HK-2 (cell line): ENCODE data around the gene PTPN7.
"Not testable (repeated sequence)": the region's sequence is repeated elsewhere in the genome, so short reads cannot be mapped to it uniquely, and the experiment has no call there.

Source experiments
- DNase-seq: peaks from one replicate; pipeline ENCODE4 v3.0.0-alpha.2; 2018; ENCODE audit not compliant: unreplicated experiment

PTPN7 gene

GRCh38 chr1:202130816-202131522, 29.4 kb downstream of the PTPN7 start:
- DNase-seq = no peak

DNA sequence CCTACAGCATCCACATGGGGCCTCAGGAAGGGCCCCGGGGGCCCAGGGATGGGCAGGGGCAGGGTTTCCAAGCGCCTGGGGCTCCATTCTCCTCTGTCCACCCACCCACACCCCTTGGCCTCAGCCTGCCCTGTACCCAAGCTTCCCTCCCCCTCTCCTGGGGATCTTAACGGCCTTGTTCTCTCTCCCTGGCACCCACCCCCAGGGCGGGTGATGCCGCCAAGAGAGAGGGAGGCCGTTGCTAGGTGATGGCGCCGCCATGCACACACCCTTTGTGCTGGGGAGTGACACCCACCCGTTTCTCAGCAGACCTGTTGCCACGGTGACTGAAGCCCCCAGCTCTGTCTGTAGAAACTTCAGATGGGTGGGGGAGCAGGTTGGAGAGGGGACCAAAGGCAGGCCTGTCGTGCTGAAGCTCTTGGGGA, 30.1 kb downstream of the PTPN7 start:
- no peak for DNase-seq

- DNase-seq = no peak
Observed at GRCh38 chr1:202129453-202130296, 30.7 kb downstream of the PTPN7 start.

DNA sequence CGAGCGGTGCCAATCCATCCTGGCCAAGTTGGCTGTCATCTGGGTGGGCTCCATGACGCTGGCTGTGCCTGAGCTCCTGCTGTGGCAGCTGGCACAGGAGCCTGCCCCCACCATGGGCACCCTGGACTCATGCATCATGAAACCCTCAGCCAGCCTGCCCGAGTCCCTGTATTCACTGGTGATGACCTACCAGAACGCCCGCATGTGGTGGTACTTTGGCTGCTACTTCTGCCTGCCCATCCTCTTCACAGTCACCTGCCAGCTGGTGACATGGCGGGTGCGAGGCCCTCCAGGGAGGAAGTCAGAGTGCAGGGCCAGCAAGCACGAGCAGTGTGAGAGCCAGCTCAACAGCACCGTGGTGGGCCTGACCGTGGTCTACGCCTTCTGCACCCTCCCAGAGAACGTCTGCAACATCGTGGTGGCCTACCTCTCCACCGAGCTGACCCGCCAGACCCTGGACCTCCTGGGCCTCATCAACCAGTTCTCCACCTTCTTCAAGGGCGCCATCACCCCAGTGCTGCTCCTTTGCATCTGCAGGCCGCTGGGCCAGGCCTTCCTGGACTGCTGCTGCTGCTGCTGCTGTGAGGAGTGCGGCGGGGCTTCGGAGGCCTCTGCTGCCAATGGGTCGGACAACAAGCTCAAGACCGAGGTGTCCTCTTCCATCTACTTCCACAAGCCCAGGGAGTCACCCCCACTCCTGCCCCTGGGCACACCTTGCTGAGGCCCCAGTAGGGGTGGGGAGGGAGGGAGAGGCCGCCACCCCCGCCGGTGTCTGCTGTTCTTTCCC, 32.4 kb downstream of the PTPN7 start:
- no peak for DNase-seq

- DNase-seq = no peak
Observed at GRCh38 chr1:202127061-202127460, 33.3 kb downstream of the PTPN7 start.

- DNase-seq = no peak
Observed at GRCh38 chr1:202126426-202126825, 34.0 kb downstream of the PTPN7 start.

GRCh38 chr1:202125611-202126010, 34.8 kb downstream of the PTPN7 start:
- no peak for DNase-seq

DNA sequence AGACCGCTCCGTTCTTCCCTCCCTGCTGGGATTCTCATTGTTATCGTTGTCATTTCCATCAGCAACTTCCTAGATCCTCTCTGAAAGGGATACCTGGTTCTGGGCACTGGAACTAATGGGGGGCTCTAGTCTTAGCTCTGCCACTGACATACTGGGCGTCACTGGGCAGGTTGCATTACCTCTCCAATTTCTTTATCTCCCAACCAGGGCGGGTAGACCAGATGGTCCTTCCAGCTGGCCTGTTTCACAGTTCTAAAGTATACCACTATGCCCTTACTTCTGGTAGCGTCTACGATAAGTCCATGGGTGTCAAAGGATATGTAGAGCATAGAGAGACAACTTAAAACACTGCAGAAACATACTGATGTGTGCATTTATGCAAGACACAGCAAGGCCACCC, 36.3 kb downstream of the PTPN7 start:
- DNase-seq = no peak

DNA sequence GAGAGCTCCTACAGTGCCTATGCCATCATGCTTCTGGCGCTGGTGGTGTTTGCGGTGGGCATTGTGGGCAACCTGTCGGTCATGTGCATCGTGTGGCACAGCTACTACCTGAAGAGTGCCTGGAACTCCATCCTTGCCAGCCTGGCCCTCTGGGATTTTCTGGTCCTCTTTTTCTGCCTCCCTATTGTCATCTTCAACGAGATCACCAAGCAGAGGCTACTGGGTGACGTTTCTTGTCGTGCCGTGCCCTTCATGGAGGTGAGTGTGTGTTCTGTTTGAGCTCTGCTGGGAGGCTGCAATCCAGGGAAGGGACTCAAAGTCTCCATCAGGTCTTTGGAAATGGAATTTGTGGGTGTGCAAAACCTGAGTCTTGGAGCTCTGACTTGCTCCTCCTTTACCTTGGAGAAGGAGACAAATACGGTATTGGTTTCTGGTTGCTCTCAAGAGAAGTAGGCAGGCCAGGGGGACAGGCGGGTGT, 37.0 kb downstream of the PTPN7 start:
- DNase-seq = no peak

GRCh38 chr1:202122639-202123335, 37.6 kb downstream of the PTPN7 start, which contains the start of gene GPR37L1:
GPR37L1 (plus strand) TSS chr1:202122917; CDS start chr1:202122964, 47 bp downstream.
- peak; percentile 83 for DNase-seq

GRCh38 chr1:202121006-202121405, 39.4 kb downstream of the PTPN7 start:
- DNase-seq = no peak

DNA sequence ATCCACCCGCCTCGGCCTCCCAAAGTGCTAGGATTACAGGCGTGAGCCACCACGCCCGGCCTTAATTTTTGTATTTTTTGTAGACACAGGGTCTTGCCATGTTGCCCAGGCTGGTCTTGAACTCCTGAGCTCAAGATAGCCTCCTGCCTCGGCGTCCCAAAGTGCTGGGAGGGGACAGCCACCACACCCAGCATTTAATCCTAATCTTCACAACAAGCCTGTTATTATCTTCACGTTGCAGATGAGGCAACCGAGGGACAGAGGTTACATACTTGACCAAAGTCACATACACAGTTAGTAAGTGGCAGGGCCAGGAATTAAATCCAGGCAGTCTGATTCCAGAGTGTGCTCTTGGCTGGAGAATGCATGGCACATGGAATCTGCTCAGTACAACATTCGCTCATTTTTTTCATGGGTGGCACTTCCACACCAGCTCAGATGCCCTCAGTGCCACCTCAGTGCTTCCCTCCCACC, 42.5 kb downstream of the PTPN7 start:
- no peak for DNase-seq

DNA sequence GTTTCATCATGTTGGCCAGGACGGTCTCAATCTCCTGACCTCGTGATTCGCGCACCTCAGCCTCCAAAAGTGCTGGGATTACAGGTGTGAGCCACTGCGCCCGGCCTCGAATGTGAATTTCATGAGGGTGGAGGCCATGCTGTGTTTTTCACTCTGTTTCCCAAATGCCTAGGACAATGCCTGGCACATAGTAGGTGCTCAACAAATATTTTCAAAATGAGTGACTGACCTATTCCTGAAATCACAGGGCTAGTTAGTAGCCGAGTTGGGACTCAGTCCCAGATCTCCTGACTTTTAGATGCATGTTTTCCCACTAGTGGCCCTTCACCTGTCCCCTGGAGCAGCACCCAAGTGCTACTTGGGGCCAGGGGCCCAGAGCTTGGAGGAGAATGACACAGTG, 44.1 kb downstream of the PTPN7 start:
- DNase-seq = no peak

GRCh38 chr1:202113690-202114300, 46.6 kb downstream of the PTPN7 start:
- no peak for DNase-seq

DNA sequence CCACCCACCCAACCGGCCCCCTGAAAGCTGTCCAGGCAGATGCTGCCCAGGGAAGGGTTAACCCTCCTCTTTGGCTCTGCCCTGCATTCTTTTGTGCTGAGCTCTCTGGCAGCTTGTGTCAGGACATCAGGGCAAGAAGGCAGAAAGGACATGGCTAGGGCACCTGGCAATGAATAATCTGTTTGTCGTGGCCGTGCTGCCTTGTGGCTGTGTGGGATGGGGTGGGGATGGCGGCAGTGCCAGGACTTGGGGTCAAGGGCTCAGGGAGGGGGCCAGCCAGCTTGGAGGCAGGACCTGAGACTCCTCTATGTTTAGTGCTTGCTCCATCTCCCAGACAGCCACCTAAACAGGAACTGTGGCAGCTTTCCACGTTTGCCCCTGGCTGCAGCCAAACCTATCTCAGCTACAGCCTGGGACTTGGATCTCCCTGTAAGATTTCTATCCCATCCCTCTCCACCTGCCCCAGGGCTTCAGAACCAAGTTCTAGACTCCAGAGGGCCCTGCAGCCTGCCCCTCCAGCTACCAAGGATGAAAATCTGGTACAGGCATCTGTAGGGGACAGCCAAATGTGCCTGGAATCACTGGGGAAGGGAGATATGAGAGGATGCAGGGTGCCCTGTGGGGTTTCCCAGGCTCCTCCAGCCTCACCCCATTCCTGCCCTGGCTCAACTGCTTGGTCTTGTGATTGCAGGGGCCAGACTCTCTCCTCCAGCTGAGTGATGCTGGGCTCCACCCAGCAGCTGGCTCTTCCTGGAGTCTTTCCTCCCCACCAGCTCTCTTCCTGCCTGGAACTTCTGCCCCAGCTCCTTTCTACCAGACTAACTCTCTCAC, 47.3 kb downstream of the PTPN7 start:
- peak; percentile 43 for DNase-seq

GRCh38 chr1:202111589-202111988, 48.8 kb downstream of the PTPN7 start:
- DNase-seq = not testable (repeated sequence)

- no peak for DNase-seq
Observed at GRCh38 chr1:202110977-202111376, 49.4 kb downstream of the PTPN7 start.

- no peak for DNase-seq
Observed at GRCh38 chr1:202107801-202108731, 52.3 kb downstream of the PTPN7 start.

DNA sequence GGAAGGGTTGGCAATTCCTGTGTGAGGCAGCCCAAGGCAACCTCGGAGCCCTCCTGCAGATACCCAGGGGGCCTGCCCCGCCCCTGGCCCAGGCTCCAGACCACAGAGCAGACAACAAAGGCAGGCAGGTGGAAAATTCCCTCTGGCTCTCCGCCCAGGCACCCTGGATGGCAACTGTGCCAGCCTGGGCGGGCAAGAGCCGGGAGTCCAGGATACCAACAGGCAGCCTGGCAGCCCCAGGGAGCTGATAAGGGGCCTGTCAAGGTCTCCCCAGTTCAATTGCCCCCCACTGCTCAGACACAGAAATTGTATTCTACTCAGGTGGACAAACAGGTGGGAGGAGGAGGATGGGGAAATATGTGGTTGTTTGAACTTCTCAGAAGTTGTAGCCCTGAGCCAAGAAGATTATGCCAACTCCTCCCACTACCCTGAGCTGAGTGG, 53.1 kb downstream of the PTPN7 start:
- no peak for DNase-seq
